ENCODE measurements around the gene THAP9.
A peak's percentile ranks its signal among the peaks of the same experiment; 100 is the strongest.

Gene THAP9

DNA sequence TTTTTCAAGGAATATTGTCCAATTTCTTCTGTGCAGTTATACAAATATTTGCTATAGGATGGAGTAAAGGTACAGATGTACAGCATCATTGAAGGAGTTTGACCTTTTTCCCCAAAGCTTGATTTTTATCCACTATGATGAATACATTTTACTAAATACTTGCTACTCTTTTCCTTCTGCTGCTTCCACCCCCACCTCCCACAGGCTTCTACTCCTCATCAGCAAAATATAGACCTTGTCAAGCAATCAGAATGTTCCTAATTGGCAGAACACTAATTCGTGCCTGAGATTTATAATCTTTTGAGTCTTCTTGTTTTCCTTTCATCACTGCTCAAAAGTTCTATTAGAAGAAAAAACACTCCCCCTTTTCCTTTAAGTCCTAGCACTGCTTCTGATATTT, 3.8 kb upstream of the THAP9 start:
- no peak overlapping the region for H3K4me3 ChIP-seq (ENCODE audit: low read depth, low read length)
- no peak for DNase-seq (ENCODE audit: low read depth)
- no peak for TF ChIP-seq CTCF (IDR thresholded peaks at IDR 0.05; ENCODE audit: insufficient read depth, low read depth, low read length, missing control alignments)

DNA sequence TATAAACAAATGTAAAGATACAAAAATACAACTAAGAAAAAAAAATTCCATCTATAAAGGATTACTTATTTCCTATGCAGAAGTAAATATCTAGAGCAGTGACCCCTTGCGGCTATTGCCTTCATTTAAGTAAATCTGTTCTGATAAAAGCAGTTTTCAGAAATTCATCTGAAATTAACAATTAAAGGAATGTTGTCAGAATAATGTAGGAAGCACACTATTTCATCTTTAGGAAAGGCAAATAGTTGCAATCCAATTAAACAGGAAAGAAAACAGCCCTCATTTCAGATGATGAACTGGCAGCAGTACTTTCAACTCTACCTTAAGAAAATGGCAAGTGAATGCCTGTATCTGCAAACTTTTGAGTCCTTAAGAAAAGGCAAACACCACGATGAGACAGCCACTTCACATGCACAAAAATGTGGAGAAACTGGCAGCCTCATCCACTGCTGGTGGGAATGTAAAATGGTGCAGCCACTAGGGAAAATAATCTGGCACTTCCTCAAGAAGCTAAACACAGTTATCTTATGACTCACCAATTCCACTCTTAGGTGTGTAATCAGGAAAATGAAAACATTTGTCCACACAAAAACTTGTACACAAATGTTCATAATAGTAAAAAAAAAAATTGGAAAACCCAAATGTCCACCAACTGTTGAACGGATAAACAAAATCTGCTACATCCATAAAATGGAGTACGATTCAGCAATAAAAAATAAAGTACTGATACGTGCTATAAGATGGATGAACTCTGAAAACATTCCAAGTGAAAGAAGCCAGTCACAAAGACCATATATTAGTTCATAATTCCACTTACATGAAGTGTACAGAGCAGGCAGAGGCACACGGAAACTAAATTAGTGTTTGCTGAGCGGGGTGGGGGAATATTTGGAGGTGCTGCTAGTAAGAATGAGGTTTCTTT, 2.0 kb upstream of the THAP9 start:
- TF ChIP-seq CTCF (IDR thresholded peaks at IDR 0.05; ENCODE audit: insufficient read depth, low read depth, low read length, missing control alignments): peak; percentile 40
- DNase-seq (ENCODE audit: low read depth): peak; percentile 38
- peak overlapping the region; percentile 92 for H3K4me3 ChIP-seq (ENCODE audit: low read depth, low read length)

DNA sequence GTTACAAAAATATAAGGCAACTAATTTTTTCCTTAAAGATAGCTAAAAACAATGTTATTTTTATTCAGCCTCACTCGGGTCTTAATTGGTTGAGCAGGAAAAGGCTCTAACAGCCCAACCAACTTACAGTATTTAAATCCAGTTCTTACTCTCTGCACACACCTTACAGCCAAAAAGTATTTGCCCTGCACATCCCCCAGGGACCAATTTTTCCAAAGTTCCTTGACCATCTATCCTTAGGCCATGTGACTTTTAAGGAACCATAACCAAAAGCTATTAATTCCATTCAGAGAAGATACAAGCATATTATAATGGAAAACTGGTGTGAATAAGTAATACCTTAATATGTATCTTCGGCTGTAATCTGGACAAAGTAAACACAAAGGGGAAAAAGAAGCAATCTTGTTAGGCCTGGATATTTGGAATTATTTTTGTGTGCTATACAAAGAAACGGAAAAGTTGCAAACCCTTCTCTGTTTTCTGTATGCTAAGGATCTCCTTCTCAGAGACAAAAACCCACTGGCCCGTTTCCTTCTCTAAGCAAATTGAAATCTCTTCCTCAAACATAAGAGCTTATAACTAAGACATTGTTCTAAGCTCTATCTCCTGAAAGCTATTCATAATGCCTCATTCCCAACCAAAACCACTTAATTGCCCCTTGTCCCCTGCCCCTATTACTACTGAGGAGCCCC, 1.0 kb upstream of the THAP9 start:
- no peak for DNase-seq (ENCODE audit: low read depth)
- TF ChIP-seq CTCF (IDR thresholded peaks at IDR 0.05; ENCODE audit: insufficient read depth, low read depth, low read length, missing control alignments): no peak
- H3K4me3 ChIP-seq (ENCODE audit: low read depth, low read length): peak overlapping the region; percentile 92

- no peak for TF ChIP-seq CTCF (IDR thresholded peaks at IDR 0.05; ENCODE audit: insufficient read depth, low read depth, low read length, missing control alignments)
- peak; percentile 54 for DNase-seq (ENCODE audit: low read depth)
- H3K4me3 ChIP-seq (ENCODE audit: low read depth, low read length): peak overlapping the region; percentile 92
Measured at GRCh38 chr4:82900066-82900410, 497 bp upstream of the THAP9 start.

DNA sequence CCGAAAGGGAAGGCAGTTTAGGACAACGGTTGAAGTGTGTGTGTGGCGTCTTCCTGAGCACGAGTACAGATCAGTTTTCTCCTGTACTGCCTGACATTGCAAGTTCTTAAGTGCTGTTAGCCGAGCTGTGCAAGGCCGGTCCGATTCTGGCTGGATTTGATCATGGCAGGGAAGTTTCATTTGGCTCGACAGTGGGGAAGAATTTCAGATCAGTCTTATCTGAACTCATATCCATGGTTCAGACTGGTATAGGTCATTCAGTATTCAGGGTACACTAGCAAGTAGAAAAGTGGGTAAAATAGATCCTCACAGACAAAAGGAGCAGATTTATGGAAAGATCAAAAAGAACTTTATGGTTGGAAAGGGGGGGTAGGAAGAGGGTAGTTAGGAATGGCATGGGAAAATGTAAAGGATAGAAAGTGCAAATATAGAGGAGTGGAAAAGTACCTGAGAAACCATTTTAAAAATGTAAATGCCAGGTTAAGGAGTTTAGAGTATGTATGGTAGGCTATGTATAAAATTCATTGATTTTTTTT, 716 bp downstream of the THAP9 start:
- no peak for TF ChIP-seq CTCF (IDR thresholded peaks at IDR 0.05; ENCODE audit: insufficient read depth, low read depth, low read length, missing control alignments)
- DNase-seq (ENCODE audit: low read depth): no peak
- peak overlapping the region; percentile 92 for H3K4me3 ChIP-seq (ENCODE audit: low read depth, low read length)

DNA sequence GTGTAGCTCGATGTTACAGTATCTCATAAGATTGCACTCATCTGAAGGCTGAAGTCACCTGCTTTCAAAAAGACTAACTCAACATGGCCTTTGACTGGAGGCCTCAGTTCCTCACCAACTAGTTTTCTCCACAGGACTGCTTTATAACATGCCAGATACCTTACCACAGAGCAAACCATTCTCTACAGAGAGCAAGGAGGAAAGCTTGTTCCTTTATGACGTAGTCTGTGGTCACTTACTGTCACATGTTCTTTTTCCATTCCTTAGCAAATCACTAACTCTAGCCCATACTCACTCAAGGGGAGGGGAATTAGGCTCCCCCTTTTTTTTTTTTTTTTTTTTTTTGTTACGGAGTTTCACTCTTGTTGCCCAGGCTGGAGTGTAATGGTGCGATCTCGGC, 3.2 kb downstream of the THAP9 start:
- no peak for TF ChIP-seq CTCF (IDR thresholded peaks at IDR 0.05; ENCODE audit: insufficient read depth, low read depth, low read length, missing control alignments)
- no peak overlapping the region for H3K4me3 ChIP-seq (ENCODE audit: low read depth, low read length)
- no peak for DNase-seq (ENCODE audit: low read depth)

All from GM12865 (cell line).